ENCODE measurements around the gene KDELR3.

Gene KDELR3

DNA sequence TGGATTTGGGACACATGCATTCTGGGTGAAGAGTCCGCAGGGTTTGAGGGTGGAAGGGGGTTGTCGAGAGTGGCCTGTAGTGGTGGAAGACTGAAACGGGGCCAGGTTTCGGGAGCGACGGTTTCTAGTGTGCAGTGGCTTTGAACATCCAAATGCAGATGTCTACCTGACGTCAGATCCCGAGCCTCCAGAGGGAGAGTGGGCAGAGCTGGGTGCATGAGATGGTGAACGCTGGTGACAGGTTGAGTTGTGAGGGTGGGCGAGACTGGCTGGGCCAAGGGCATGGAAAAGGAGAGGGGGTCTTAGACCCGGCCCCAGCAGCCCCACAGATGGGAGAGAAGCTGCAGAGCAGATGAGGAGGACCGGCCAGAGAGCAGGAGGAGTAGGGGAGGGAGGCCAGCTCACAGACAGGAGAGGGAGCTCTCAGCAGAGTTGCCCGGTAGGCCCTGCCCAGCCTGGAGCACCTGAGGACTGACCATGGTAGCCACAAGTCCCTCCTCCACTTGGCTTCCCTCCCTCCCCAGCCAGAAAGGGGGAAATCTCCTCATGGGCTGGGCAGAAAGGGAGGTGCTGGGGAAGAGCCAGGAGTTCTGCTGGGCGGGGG lies 27.0 kb upstream of the KDELR3 start:
- no peak for DNase-seq

DNA sequence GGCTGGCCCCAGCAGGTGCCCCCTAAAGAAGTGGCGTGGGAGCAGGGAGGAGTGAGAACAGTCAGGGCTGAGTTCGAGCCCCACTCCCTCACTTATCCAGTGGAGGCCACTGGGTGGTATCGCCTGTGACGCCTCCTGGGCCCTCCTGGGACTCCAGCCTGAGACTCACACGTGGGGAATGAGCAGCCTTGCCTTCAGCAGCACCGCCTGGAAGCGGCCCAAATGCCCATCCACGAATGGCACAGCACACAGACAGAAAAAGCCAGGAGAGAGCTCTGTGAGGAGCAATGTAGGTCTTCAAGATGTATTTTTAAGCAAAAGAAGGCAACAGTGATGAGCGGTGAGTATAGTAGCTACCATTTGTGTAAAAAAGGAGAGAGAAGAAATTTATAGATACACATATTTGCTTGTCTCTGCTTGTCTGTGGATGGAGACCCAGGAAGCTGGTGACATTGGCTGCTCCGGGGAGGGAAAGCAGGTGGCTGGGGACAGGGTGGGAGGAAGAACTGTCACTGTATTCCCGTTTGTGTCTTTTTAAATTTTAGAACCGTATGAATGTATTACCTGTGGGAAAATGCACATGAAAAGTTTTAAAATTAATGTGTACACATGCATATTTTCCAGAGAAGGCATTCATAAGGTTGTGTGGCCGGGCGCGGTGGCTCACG lies 26.1 kb upstream of the KDELR3 start:
- no peak for DNase-seq

DNA sequence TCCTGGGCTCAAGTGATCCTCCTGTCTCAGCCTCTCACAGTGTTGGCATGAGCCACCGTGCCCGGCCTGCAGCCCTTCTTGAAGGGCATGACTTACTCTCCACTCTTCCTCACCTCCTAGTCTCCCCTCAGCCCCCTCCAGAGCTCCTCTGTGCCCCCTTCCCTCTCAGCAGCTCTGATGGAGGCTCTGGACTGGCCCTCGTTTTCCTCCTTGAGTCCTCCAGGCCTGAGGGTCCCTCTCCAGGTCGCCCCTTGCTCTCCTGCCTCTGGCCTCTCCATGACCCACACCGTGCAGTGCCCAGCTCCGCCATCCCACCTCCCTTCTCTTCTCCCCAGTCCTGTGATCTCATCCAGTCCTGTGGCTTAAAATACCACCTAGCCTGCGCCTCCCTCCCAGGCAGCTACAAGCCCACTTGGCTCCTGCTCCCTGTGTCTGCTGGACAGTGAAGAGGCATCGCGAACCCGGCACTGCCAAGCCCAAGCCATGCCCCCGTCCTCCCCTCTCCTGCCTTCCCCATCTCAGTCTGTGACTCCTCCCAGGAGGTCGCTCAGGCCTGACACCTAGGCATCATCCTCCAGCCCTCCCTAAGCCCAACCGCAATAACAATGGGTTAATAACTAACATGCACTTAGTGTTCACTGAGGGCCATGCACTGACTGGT lies 24.8 kb upstream of the KDELR3 start:
- no peak for DNase-seq

DNA sequence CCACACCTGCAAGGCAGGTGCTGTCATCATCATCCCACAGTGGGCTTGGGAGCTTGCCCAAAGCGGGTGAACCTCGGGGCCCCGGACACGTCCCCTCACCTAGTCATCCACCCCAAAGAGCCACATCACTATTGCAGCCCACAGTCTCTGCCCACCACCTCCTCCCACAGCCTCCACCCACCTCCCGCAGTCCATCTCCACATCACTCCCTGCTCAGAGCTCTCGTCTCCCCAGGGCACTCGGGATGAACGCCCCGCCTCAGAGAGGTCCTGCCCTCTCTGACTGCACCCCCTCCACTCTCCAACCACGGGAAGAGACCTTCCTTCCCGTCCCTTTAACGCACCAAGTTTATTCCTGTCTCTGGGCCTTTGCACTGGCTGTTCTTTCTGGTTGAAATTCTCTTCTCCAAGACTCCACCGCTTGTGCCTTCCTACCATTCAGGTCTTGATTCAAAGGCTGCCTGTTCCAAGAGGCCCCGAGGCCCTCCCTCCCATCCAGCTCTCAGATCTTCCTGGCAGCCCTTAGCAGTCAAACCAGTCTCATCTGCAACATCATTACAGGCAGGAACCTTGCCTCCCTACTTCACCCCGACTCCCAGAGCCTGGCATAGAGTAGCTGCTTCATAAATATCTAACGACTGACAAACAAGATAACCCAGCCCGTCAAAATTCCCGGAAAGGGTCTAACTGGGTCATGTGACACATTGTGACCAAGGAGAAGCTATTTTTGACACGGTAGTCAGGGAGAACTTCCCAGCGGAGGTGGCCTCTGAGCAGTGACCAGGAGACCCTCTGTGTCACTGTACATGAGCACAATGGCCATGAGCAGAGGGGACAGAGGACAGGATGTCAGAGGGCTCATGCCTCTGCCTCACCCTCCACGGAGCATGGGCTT lies 24.0 kb upstream of the KDELR3 start:
- no peak for DNase-seq

DNA sequence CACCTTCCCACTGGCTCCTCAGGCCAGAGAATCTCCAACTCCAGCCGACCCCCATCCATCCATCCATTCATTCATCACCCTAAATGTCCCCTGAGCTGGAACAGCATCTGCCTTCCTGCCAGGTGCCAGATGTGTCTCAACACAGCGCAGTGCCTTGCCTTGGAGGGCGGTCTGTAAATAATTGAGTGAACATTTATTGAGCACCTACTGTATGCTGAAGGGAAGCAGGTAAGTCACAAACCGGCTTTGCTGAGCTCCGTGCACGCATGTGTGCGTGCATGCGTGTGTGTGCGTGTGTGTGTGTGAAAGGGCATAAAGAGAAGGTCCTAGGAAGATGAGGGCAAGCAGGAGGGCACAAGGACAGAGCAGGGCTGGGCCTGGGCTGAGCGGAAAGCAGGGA lies 23.1 kb upstream of the KDELR3 start:
- DNase-seq, result no peak

DNA sequence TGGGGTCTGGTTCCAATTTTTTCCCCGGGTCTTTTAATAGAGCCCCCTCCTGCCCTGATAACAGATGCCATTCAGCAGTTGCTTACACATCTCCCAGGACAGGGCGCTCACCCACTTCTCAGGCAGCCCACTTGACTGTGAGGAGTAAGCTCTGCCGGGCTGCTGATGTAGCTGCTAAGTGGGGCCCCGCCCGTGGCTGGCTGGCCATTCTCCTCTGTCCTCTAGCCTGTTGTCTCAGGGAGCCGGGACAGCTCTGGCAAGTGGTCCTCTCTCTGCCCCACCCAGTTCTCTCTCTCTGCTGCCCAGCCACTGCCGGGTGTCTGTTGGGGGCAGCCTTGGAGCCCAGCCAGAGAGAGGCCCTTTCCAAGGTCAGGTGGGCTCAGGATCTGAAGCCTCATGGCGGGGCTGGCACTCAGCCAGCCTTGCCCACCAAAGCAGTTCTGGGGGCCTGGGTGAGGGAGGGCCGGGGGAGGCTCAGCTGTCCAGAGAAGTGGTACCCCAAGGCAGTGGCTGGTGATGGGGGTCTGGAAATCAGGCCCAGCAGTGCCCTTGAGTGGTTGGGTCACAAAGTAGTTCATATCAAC lies 21.8 kb upstream of the KDELR3 start:
- no peak for DNase-seq

DNA sequence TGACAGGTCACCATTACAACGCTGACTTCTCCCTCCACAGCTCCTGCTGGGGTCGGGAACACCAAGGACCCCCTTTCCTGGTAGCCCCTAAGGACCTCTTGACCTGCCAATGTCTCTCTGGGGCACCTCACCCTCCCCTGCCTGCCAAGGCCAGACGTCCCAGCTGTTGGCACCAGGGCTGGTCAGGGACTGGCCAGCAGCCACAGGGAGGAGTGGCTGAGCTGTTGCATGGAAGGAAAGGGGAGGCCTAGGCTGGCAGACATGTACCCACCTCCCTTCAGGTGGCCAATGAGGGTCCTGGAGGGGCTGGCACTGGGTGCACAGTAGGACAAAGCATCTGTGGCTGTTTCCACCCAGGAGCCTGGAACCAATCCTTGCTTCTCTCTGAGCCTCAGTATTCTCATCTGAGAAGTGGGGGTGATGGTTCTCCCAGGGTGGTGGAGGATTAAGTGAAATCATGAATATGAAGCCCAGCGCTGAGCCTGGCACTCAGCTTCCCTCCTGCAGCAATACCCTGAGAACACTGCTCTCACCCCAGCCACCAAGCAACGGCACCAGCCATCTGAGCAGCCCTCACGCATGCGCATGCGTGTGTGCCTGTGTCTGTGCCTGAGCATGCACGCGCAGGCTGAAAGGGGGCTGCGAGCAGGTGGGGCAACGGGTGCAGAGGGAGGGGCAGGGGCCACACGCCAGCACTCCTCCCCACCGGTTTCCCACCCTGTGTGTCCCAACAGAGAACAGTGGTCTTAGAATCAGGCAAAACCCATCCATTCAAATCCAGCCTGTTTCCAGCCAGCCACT lies 18.8 kb upstream of the KDELR3 start:
- no peak for DNase-seq

DNA sequence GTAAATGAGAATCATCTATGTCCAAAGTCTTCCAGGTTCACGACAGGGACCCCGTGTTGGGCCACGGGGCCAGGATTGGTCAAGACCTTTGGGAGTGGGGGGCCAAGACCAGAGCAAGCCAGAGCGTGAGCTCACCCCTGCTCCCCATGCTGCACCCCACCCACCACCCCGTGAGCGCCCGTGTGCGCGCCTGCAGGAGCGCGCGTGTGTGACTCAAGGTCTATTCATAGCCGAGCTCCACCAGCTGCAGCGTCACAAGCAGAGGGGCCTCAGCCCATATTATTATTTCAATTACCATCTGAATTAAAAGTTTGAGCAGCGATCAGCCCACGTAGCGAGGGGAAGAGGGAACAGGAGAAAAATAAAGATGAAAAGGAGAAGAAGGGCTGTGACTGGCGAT lies 18.1 kb upstream of the KDELR3 start:
- DNase-seq, result no peak

DNA sequence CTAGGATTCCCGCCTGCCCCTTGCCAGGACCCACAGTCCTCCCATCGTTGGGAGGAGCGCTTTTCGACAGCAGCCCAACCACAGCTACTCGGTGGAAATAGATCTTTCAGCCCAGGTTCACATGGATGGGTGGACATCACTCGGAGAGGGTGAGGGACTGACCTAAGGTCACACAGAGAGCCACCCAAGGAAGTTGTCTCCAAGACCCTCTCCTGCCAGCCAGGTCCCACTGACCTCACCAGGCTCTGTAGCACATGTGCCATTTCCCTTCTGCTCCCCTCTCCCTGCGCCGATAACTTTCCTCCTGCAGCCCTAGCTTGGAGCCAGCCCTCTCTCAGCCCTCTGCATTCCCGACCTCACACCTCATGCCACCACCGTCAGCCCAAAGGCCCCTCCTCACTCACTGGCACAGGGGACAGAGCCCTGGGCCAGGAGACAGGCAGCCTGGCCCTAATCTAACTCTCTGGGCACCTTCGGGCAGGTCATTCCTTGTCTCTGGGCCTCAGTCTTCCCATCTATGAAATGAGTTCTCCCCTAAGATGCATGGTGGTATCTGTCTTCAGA lies 17.6 kb upstream of the KDELR3 start:
- DNase-seq, result no peak

DNA sequence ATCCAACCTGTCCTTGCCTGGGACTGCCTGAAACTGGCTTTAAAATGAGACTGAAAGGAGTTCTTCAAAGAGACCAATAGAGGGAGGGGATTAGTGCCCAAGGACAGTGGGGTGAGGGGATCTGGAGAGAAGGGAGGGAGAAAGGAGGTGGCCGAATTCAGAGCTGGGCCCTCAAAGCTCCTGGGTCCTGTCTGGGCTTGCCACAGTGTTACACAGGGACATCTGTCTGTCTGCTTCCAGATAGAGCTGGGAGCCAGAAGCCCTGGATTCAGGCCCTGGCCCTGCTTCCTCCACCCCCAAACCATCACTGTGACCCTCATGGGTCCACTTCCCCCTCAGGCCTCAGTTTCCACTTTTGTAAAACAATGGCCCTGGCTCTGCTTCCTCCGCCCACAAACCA lies 16.5 kb upstream of the KDELR3 start:
- DNase-seq, result no peak

DNA sequence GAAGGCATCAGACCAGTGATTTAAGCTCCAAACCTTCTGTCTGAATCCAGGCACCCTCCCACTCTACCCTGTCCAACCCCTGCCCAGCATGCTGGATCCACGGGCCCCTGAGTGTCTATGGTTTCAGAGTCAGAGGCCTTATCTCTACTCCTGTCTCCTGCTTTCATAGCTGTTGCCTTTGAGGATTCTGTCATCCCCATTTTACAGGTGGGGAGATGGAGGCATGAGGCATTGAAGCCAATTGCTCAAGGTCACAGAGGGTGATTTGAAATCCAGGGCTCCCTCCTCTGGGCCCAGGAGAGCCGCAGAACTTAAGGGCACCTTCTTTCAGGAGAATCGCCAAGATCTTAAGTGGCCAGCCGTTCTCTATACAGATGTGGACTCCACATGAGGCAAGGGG lies 16.0 kb upstream of the KDELR3 start:
- DNase-seq, result no peak

DNA sequence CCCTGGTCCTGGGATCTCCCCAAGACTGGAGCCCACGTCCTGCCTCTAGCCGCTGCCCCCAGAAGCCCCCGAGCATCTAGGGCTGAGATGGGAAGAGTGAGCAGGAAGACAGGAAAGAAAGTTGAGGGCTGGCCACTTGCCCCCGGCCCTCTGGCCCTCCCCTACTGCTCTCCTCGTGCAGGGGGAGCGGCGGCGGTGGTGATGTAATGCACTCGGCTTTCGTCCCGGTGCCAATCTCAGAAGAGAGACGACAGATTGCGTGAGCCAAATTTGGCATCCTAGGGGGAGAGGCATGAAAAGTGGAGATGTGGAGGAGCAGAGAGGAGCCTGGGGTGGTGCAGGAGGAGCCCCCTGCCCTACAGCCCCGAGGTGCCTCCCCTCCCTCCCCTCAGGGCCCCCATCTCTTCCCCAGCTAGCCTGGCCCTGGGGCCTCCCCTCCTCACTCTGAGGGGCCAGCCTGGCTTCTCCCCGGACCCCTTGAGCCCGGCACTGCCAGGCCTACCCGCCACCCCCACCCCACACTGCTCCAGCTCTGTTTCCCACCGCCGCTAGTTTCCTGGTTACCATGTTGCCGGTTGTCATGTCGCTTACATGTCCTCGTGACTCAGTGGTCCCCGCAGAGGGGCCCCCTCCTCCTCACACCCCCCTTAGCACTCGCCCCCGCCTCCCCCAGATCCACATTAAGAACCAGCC lies 15.4 kb upstream of the KDELR3 start:
- DNase-seq, result no peak

DNA sequence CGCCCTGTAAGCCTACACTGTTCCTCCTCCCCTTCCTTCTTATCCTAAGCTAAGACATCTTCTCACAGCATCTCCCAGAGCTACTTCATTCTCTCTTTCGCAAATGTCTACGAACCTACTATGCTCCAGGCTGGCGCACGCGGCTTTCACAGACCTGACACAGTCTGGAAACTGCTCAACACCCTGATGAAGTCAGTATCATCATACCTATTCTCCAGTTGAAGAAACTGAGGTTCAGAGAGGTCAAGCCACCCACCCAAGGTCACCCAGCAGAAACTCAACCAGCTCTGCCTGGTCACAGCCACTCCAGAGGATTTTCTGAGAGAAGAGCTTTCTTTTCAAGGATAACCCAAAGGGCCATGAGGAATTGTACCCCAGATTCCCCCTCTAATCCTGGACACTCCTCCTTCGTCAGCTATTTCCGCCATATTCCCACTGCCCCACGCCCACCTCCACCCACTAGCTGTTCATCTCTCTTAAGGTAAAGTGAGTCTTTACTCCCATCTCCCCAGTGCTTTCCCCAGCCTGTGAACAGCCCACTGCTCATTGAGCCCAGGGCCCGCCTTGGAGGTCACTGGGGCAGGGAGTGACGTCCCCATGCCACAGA lies 14.7 kb upstream of the KDELR3 start:
- DNase-seq, result no peak

DNA sequence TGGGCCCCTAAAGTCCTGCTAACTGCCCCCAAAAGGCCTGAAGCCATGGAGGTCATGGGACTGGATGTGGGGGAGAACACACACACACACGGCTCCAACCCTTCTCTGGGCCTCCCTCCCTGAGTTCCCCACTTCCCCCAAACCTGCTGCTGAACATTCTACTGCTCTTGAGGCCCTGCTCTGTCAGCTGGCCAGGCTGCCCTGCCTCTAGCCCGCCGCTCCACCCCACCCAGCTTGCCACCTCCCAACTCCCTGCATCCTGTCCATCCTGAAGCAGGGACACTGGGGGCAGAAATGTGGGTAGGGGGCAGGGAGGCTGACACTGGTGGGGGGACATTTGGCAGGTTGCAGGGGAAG lies 13.9 kb upstream of the KDELR3 start:
- DNase-seq, result no peak

DNA sequence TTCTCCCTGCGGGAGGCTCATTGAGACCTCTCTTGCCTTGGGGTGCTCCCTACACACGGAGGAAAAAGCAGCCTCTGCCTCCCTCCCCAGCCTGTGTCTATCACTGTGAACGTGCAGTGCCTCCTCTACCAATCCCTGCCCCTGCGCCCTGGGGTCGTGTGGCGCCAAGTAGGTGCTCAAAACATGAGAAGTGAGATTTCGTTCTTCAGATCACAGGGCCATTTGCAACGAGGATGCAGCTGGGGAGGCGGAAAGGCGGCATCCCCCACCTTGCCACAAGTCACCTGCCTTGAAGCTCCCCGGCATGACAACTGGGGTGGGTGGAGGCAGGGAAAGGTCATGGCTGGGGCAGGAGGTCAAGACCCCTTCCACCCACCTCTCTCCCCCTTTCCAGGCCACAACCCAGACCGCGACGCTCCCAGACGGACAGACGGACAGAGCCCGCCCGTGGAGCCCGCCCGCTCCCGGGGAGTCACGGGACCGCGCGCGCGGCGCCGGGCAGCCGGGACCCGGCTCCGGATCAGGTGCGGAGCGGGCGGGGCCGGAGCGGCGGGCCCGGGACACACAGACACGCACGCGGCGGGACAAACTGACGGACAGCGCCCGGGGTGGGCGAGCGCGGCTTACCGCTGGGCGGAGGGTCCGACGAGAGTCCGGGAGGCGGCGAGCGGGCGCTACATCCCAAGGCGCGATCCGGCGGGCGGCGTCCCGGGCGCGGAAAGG lies 13.4 kb upstream of the KDELR3 start:
- DNase-seq, result no peak

DNA sequence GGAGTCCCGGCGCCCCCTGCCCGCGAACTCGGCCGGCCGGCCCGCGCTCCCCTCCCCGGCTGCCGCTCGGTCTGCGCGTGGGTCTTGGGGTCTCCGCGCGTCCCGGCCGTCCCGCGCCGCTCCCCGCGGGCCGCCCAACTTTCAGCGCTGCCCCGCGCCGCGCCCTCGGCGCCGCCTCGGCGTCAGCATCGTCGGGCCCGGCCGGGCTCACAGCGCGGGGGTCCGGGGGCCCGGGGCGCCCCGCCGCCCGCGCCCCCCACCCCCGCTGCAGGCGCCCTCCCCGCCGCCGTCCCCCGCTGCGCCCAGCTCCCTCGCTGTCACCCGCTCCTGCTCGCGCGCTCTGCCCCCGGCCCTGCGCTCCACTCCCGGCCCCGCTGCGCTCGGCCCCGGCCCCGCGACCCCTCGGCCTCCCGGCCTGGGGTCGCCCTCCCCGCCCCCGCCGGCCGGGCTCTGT lies 12.8 kb upstream of the KDELR3 start, which contains the start of gene KCNJ4:
TSS of gene KCNJ4 (minus strand) at position 124 of the 454 bp plus-strand sequence. CDS start 27,067 bp downstream, outside the sequence.
- DNase-seq, result no peak

DNA sequence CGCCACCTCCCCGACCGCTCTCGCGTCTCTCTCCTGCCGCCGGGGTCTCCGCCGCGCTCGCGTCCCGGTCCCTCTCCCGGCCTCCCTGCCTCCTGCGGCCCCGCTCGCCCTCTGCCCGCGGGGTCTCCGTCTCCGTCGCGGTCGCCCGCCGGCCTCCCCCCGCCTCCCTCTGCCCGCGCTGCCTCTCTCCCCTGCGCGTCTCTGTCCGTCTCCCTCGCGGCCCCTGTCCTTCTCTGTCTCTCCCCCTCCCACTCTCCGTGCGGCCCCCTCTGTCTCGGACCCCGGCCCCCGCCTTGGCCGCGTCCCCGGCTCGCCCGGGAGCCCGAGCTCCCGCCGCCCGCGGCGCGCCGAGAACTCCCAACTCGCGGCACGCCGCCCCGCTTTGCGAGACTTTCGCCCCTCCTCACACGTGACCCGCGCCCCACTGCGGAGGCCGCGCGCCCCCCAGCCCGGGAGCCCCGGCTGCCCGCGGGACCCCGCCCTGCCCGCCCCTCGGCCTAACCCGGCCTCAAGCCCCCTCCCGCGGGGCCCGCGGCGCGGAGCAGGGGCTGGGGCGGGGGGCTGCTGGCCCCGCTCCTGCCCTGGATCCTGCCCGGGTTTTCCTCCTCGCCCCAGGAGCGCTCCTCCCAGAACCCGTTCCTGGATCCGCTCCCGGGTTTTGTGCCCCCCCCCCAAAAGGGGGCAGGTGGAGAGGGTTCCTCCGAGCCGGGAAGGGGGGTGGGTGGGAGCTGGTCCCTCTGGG lies 12.2 kb upstream of the KDELR3 start:
- DNase-seq, result no peak

DNA sequence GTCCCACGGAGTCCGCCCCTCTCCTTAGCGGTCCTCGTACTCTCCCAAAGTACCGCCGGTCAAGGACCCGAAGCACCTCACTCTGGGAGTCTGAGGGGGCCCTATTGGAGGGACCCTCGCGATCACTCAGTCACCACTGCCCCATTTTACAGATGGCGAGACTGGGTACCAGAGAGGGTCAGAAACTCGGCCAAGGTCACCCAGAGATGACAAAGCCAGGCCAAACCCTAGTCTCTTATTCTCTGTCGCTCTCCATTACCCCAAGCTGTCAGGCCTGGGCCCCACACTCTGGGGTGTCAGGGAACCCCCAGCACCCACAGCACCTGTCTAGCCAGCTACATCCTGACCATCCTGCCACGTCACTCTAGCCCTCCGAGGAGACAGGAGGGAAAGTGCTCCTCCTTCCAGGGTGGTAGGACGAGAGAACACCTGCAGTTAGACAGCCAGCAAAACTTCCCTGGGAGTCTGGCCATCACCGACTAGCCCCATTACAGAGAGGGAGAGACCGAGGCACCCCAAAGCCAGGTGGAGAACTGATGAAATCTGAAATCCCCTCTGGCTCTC lies 11.5 kb upstream of the KDELR3 start:
- DNase-seq, result no peak

Measured in NCI-H526 treated with DMSO at 0.1 percent for 48 hours (cell line).